Measurements from ENCODE around the gene ACKR3.

DNA sequence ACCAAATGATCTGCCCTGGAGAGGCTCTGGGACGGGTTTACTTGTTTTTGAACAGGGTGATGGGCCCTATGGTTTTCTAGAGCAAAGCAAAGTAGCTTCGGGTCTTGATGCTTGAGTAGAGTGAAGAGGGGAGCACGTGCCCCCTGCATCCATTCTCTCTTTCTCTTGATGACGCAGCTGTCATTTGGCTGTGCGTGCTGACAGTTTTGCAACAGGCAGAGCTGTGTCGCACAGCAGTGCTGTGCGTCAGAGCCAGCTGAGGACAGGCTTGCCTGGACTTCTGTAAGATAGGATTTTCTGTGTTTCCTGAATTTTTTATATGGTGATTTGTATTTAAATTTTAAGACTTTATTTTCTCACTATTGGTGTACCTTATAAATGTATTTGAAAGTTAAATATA, 11.9 kb downstream of the ACKR3 start:
- TF ChIP-seq, protein P1, sequence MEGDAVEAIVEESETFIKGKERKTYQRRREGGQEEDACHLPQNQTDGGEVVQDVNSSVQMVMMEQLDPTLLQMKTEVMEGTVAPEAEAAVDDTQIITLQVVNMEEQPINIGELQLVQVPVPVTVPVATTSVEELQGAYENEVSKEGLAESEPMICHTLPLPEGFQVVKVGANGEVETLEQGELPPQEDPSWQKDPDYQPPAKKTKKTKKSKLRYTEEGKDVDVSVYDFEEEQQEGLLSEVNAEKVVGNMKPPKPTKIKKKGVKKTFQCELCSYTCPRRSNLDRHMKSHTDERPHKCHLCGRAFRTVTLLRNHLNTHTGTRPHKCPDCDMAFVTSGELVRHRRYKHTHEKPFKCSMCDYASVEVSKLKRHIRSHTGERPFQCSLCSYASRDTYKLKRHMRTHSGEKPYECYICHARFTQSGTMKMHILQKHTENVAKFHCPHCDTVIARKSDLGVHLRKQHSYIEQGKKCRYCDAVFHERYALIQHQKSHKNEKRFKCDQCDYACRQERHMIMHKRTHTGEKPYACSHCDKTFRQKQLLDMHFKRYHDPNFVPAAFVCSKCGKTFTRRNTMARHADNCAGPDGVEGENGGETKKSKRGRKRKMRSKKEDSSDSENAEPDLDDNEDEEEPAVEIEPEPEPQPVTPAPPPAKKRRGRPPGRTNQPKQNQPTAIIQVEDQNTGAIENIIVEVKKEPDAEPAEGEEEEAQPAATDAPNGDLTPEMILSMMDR (IDR thresholded peaks at IDR 0.05), result no peak
- TF ChIP-seq POLR2A (IDR thresholded peaks at IDR 0.05) (no peak), EP300 (IDR thresholded peaks at IDR 0.05) (no peak)

All from tibial nerve (tissue), 4 donors.